ENCODE data around the gene ACER1.
"Not testable (repeated sequence)": the region's sequence is repeated elsewhere in the genome, so short reads cannot be mapped to it uniquely, and the experiment has no call there.

ACER1 gene

DNA sequence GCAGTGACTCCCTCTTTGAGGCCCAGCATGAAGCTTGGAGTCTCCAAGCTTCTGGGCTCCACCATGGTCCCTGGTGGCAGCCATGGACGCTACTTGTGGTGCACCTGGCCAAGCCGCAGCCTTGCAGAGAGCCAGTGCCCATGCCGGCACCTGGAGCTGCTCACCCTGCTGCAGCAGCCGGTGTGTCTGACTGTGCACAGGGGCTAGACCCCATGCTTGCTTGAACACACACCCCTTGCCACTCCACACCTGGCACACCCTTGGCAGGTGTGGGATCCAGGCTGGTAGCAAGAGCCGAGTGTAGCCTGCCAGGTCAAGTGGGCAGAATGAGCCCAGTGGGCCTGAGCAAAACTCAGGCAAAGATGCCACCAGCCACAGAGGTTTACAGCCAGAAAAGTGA, 35.0 kb downstream of the ACER1 start:
- no peak for DNase-seq (ENCODE audit: low spot score)
- ChIA-PET CTCF (no interaction called here), POLR2A (ENCODE audit: low non-redundant PET) (interaction anchor here (1.2 kb wide), 1 partner anchor 66 kb away, joined by 3 read pairs; no protein-coding TSS in a partner anchor)
- TF ChIP-seq, protein P1, sequence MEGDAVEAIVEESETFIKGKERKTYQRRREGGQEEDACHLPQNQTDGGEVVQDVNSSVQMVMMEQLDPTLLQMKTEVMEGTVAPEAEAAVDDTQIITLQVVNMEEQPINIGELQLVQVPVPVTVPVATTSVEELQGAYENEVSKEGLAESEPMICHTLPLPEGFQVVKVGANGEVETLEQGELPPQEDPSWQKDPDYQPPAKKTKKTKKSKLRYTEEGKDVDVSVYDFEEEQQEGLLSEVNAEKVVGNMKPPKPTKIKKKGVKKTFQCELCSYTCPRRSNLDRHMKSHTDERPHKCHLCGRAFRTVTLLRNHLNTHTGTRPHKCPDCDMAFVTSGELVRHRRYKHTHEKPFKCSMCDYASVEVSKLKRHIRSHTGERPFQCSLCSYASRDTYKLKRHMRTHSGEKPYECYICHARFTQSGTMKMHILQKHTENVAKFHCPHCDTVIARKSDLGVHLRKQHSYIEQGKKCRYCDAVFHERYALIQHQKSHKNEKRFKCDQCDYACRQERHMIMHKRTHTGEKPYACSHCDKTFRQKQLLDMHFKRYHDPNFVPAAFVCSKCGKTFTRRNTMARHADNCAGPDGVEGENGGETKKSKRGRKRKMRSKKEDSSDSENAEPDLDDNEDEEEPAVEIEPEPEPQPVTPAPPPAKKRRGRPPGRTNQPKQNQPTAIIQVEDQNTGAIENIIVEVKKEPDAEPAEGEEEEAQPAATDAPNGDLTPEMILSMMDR (conservative IDR thresholded peaks at IDR 0.05; ENCODE audit: low read depth): no peak
- no peak overlapping the region for H3K27ac ChIP-seq

DNA sequence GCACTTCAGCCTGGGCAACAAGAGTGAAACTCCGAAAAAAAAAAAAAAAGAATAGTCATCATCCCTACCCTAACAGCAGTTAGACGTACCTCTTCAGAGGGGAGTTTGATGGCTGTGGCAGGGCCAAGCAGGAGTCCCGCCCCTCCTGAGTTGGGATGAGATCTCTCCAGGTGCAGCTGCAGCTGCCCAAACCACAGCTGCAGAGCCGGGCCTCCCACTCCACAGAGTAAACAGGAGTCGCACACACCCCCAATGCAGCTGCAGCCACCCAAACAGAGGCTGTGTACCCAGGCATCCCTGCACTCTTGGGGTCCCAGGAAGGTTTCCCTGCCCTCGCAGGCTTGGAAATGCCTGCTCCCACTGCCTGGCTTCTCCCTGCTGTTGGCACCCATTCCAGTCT, 36.2 kb downstream of the ACER1 start:
- TF ChIP-seq, protein P1 (conservative IDR thresholded peaks at IDR 0.05; ENCODE audit: low read depth): no peak
- H3K27ac ChIP-seq: no peak overlapping the region
- CTCF ChIA-PET: interaction anchor here (0.6 kb wide), 1 partner anchor 146 kb away, joined by 5 read pairs; no protein-coding TSS in a partner anchor
- POLR2A ChIA-PET (ENCODE audit: low non-redundant PET): interaction anchor here (1.2 kb wide), 1 partner anchor 65 kb away, joined by 3 read pairs; no protein-coding TSS in a partner anchor
- DNase-seq (ENCODE audit: low spot score): no peak

DNA sequence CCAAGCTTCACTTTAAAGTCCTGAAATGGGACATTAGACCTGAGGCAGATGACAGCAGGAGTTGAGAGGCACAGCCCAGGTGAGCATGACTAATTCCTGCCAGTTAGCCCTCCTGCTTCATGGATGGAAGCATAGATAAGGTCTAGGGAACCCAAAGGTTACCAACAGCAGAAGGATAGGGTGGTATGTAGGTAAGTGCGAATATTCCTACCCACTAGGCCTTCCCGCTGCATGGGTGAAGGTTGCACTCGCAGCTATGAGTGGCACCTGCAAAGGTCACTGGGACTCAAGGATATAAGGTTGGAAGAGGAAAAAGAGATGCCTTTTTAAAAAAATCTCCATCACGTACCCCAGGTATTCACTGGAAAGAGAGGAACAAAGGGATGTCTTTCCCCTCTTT, 41.4 kb downstream of the ACER1 start:
- ChIA-PET POLR2A (ENCODE audit: low non-redundant PET) (no interaction called here), CTCF (no interaction called here)
- DNase-seq (ENCODE audit: low spot score): no peak
- TF ChIP-seq, protein P1 (conservative IDR thresholded peaks at IDR 0.05; ENCODE audit: low read depth): no peak
- H3K27ac ChIP-seq: no peak overlapping the region

DNA sequence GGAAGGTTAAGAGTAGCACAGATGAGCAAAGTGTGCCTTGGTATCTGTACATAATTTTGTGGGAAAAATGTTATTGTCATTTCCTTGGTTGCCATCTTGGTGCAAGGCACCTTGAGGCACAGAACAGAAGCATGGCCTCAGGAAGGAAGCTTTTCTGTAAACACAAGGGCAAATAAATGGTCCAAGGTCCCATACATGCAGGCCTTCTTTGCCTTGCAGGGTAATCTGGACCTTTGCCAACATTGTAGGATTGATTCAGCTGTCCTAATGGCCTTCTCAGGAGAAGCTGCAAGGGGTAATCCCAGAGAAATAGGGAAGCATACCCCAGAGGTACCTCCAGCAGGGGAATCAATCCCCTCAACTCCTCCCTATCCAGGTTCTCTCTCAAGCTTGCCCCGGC, 44.7 kb downstream of the ACER1 start:
- no peak for DNase-seq (ENCODE audit: low spot score)
- POLR2A ChIA-PET (ENCODE audit: low non-redundant PET): no interaction called here
- H3K27ac ChIP-seq: no peak overlapping the region
- CTCF ChIA-PET: interaction anchor here (0.5 to 1.2 kb wide), 2 partner anchors 76 to 301 kb away, joined by 3 to 4 read pairs; no protein-coding TSS in a partner anchor
- TF ChIP-seq, protein P1 (conservative IDR thresholded peaks at IDR 0.05; ENCODE audit: low read depth): no peak

DNA sequence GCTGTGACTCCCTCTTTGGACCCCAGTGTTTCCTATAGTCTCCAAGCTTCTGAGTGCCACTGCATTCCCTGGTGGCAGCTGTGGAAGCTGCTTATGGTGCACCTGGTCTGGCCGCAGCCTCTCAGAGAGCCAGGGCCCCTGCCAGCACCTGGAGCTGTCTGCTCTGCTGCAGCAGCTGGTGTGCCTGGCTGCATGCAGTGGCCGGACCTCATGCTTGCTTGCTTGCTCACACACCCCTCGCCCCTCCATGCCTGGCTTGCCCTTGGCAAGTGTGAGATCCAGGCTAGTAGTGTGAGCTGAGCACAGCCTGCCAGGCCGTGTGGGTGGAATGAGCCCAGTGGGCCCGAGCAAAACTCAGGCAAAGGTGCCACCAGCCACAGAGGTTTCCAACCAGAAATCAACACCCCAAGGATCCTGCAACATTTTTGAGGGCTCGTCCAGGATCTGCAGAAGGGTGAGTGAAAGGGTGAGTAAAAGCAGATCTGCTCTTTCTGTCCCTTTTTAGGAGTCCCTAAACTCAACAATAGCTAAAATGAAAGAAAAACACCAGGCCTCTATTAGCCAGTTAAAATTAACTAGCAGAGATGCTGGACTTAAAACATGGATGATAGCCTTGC, 46.0 kb downstream of the ACER1 start:
- TF ChIP-seq, protein P1 (conservative IDR thresholded peaks at IDR 0.05; ENCODE audit: low read depth): no peak
- ChIA-PET POLR2A (ENCODE audit: low non-redundant PET) (no interaction called here), CTCF (interaction anchor here (0.6 kb wide), 1 partner anchor 61 kb away, joined by 3 read pairs; no protein-coding TSS in a partner anchor)
- H3K27ac ChIP-seq: no peak overlapping the region
- no peak for DNase-seq (ENCODE audit: low spot score)

DNA sequence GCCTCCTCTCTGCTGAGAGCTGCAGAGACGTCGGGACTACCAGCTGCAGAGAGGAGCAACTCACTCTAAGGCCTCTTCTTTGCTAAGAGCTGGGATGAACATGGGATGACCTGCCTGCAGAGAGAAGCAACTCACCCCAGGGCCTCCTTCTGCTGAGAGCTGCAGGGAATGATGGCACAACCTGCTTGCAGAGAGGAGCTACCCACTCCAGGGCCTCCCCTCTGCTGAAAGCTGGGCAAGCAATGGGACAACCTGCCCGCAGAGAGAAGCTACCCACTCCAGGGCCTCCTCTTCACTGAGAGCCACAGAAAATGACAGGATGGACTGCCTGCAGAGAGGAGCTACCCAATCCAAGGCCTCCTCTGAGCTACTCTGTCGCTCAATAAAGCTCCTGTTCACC, 46.7 kb downstream of the ACER1 start:
- H3K27ac ChIP-seq: no peak overlapping the region
- CTCF ChIA-PET: interaction anchor here (0.5 to 0.6 kb wide), 2 partner anchors 60 to 293 kb away, joined by 3 to 4 read pairs; no protein-coding TSS in a partner anchor
- no peak for DNase-seq (ENCODE audit: low spot score)
- POLR2A ChIA-PET (ENCODE audit: low non-redundant PET): no interaction called here
- TF ChIP-seq, protein P1 (conservative IDR thresholded peaks at IDR 0.05; ENCODE audit: low read depth): no peak

DNA sequence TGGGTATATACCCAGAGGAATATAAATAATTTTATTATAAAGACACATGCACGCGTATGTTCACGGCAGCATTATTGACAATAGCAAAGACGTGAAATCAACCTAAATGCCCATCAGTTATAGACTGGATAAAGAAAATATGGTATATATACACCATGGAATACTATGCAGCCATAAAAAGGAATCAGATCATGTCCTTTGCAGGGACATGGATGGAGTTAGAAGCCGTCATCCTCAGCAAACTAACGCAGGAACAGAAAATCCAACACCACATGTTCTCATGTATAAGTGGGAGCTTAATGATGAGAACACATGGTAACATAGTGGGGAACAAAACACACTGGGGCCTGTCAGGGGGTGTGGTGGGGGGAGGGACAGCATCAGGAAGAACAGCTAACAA, 51.0 kb downstream of the ACER1 start:
- H3K27ac ChIP-seq; DNase-seq (ENCODE audit: low spot score); POLR2A ChIA-PET (ENCODE audit: low non-redundant PET); CTCF ChIA-PET: not testable (repeated sequence)

Measured in RWPE1 (cell line).